ENCODE data around the gene PEX13. TPM values are rescaled to one million over a fixed set of nuclear protein-coding genes. Genes with fewer than 3 reads are reported as not detected.

PEX13 gene
- total RNA-seq, 1 experiment from 2014 or later = 22.4 TPM

GRCh38 chr2:61005736-61006135 is 11.8 kb upstream of the PEX13 start:
- Histone ChIP-seq H3K4me2 (ENCODE audit: insufficient read depth, insufficient read length, low read length) (no peak overlapping the region), H2AK5ac (ENCODE audit: insufficient read length, low read length) (no peak overlapping the region), H3K23ac (ENCODE audit: insufficient read length, low read depth, low read length) (no peak overlapping the region), H2BK15ac (ENCODE audit: low read depth, low read length) (no peak overlapping the region), H3K4ac (ENCODE audit: low read depth, low read length) (no peak overlapping the region), H3K27me3 (ENCODE audit: insufficient read depth, low read length) (no peaks in the 10 kb centered on the region), H3K23me2 (ENCODE audit: insufficient read length, low read depth, low read length, poor library complexity, severe bottlenecking) (no peaks in the 10 kb centered on the region), H3K9ac (ENCODE audit: extremely low read depth, insufficient read length, low read length) (no peak overlapping the region), H3K9me3 (ENCODE audit: control insufficient read depth, low read depth, low read length) (no peaks in the 10 kb centered on the region), H3K18ac (ENCODE audit: insufficient read length, low read depth, low read length) (no peak overlapping the region), H2BK12ac (ENCODE audit: insufficient read length, low read depth, low read length) (no peak overlapping the region), H4K20me1 (ENCODE audit: control insufficient read depth, insufficient read depth, insufficient read length) (no peaks in the 10 kb centered on the region), H3K56ac (ENCODE audit: insufficient read length, low read depth, low read length) (no peak overlapping the region), H3K14ac (ENCODE audit: insufficient read depth, low read length) (no peak overlapping the region), H3K79me2 (ENCODE audit: insufficient read depth, low read length) (no peaks in the 10 kb centered on the region), H3K79me1 (ENCODE audit: insufficient read depth, low read depth, low read length, poor library complexity, severe bottlenecking) (no peaks in the 10 kb centered on the region), H2BK5ac (ENCODE audit: insufficient read length, low read length) (no peak overlapping the region), H3K27ac (ENCODE audit: insufficient read length, low read depth, low read length) (no peak overlapping the region), H2BK120ac (ENCODE audit: low read depth, low read length, poor library complexity, severe bottlenecking) (no peak overlapping the region), H3T11ph (ENCODE audit: low read length) (no peak overlapping the region), H4K5ac (ENCODE audit: insufficient read length, low read depth, low read length) (no peak overlapping the region), H2AFZ (ENCODE audit: low read length) (no peak overlapping the region), H3K4me1 (ENCODE audit: insufficient read depth, low read length) (no peaks in the 10 kb centered on the region), H2BK20ac (ENCODE audit: low read depth, low read length, poor library complexity, severe bottlenecking) (no peak overlapping the region), H4K91ac (ENCODE audit: insufficient read length, low read depth, low read length) (no peak overlapping the region), H4K8ac (replicated peaks; ENCODE audit: insufficient read length, low read depth, low read length) (no peak overlapping the region)
- H3K27me3 Mint-ChIP-seq (ENCODE audit: low read depth) = no peaks in the 10 kb centered on the region
- TF ChIP-seq, protein P1, sequence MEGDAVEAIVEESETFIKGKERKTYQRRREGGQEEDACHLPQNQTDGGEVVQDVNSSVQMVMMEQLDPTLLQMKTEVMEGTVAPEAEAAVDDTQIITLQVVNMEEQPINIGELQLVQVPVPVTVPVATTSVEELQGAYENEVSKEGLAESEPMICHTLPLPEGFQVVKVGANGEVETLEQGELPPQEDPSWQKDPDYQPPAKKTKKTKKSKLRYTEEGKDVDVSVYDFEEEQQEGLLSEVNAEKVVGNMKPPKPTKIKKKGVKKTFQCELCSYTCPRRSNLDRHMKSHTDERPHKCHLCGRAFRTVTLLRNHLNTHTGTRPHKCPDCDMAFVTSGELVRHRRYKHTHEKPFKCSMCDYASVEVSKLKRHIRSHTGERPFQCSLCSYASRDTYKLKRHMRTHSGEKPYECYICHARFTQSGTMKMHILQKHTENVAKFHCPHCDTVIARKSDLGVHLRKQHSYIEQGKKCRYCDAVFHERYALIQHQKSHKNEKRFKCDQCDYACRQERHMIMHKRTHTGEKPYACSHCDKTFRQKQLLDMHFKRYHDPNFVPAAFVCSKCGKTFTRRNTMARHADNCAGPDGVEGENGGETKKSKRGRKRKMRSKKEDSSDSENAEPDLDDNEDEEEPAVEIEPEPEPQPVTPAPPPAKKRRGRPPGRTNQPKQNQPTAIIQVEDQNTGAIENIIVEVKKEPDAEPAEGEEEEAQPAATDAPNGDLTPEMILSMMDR (conservative IDR thresholded peaks at IDR 0.05) = no peak
- H3K36me3 Mint-ChIP-seq (ENCODE audit: insufficient read depth in 1 of 3, low read depth in 3 of 3) = no peaks in the 10 kb centered on the region
- peaks cover 3 to 9% of the 10 kb centered on the region in 2 experiments; a peak in 2 of 4 replicates for H3K4me1 Mint-ChIP-seq
- no CpG with 5 or more reads among the region's 3 CpGs for WGBS (ENCODE audit: extremely low coverage, insufficient read length, low lambda C conversion rate)
- DNase-seq = no peak
- H3K27ac Mint-ChIP-seq = no peak overlapping the region
- H3K4me3 Mint-ChIP-seq = peak overlapping the region in 1 of 2 experiments; percentile 69; a peak in 1 of 5 replicates
- no peaks in the 10 kb centered on the region; a peak in 1 of 5 replicates for H3K9me3 Mint-ChIP-seq

Measured in H9 (cell line).